ENCODE data around the gene SIKE1.

SIKE1 gene

GRCh38 chr1:114745291-114745690 is 35.2 kb downstream of the SIKE1 start:
- H3K79me2 ChIP-seq (ENCODE audit: low read length): peaks cover 100% of the 10 kb centered on the region
- H3K27me3 ChIP-seq (ENCODE audit: low read depth, low read length): no peaks in the 10 kb centered on the region
- no peak overlapping the region for H3K27ac ChIP-seq (ENCODE audit: low read length)
- no peak overlapping the region for H2AFZ ChIP-seq (ENCODE audit: low read depth, low read length)
- H4K20me1 ChIP-seq (ENCODE audit: insufficient read depth, low read length): peaks cover 75% of the 10 kb centered on the region
- H3K4me1 ChIP-seq (ENCODE audit: low read length): peaks cover 12% of the 10 kb centered on the region
- no peak for TF ChIP-seq EZH2phosphoT487 (IDR thresholded peaks at IDR 0.05; ENCODE audit: low read depth)
- TF ChIP-seq, protein P1, sequence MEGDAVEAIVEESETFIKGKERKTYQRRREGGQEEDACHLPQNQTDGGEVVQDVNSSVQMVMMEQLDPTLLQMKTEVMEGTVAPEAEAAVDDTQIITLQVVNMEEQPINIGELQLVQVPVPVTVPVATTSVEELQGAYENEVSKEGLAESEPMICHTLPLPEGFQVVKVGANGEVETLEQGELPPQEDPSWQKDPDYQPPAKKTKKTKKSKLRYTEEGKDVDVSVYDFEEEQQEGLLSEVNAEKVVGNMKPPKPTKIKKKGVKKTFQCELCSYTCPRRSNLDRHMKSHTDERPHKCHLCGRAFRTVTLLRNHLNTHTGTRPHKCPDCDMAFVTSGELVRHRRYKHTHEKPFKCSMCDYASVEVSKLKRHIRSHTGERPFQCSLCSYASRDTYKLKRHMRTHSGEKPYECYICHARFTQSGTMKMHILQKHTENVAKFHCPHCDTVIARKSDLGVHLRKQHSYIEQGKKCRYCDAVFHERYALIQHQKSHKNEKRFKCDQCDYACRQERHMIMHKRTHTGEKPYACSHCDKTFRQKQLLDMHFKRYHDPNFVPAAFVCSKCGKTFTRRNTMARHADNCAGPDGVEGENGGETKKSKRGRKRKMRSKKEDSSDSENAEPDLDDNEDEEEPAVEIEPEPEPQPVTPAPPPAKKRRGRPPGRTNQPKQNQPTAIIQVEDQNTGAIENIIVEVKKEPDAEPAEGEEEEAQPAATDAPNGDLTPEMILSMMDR (IDR thresholded peaks at IDR 0.05; ENCODE audit: low read depth, low read length): no peak
- peaks cover 61% of the 10 kb centered on the region for H3K36me3 ChIP-seq (replicated peaks; ENCODE audit: low read depth, low read length)
- H3K9me3 ChIP-seq (ENCODE audit: insufficient read depth, low read length): no peaks in the 10 kb centered on the region
- no peak overlapping the region for H3K9ac ChIP-seq (ENCODE audit: low read length)
- no peak overlapping the region for H3K4me2 ChIP-seq (ENCODE audit: low read length)
- H3K4me3 ChIP-seq (ENCODE audit: low read length): no peak overlapping the region

DNA sequence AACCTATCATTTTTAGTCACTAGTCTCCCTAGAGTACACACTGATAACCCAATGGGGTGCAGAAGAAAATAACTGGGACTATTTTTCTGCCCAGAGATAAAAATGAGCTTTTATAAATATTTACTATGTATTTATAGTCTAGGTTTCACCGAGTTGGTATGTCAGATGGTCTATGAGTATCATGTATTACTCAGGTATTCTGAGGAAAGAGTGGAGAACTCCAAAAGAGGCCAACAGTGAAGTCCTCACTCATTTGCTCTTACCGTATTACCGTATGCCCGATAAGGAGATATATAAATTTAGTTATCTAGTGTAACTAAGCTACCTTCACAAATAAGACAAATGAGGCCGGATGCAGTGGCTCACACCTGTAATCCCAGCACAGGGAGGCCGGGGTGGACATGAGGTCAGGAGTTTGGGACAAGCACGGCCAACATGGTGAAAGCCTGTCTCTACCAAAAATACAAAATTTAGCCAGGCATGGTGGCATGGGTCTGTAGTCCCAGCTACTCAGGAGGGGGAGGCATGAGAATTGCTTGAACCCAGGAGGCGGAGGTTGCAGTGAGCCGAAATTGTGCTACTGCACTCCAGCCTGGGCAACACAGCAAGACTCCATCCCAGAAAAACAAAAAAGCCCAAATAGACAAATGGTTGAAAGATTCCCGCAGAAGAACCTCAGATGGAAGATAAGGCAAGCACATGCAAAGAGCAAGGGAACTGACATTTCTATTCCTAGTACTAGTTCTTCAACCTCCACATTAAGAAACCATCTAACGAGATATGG is 38.3 kb downstream of the SIKE1 start:
- no peak overlapping the region for H2AFZ ChIP-seq (ENCODE audit: low read depth, low read length)
- H3K4me2 ChIP-seq (ENCODE audit: low read length): no peak overlapping the region
- H3K27ac ChIP-seq (ENCODE audit: low read length): no peak overlapping the region
- H3K9ac ChIP-seq (ENCODE audit: low read length): no peak overlapping the region
- H3K9me3 ChIP-seq (ENCODE audit: insufficient read depth, low read length): no peaks in the 10 kb centered on the region
- no peak overlapping the region for H3K4me3 ChIP-seq (ENCODE audit: low read length)
- TF ChIP-seq, protein P1 (IDR thresholded peaks at IDR 0.05; ENCODE audit: low read depth, low read length): no peak
- no peak for TF ChIP-seq EZH2phosphoT487 (IDR thresholded peaks at IDR 0.05; ENCODE audit: low read depth)
- H3K4me1 ChIP-seq (ENCODE audit: low read length): peaks cover 10% of the 10 kb centered on the region
- H3K36me3 ChIP-seq (replicated peaks; ENCODE audit: low read depth, low read length): peaks cover 46% of the 10 kb centered on the region
- H3K27me3 ChIP-seq (ENCODE audit: low read depth, low read length): no peaks in the 10 kb centered on the region
- peaks cover 57% of the 10 kb centered on the region for H4K20me1 ChIP-seq (ENCODE audit: insufficient read depth, low read length)
- peaks cover 84% of the 10 kb centered on the region for H3K79me2 ChIP-seq (ENCODE audit: low read length)

- peaks cover 47% of the 10 kb centered on the region for H3K36me3 ChIP-seq (replicated peaks; ENCODE audit: low read depth, low read length)
- TF ChIP-seq EZH2phosphoT487 (IDR thresholded peaks at IDR 0.05; ENCODE audit: low read depth): no peak
- TF ChIP-seq, protein P1 (IDR thresholded peaks at IDR 0.05; ENCODE audit: low read depth, low read length): no peak
- H3K4me3 ChIP-seq (ENCODE audit: low read length): no peak overlapping the region
- H3K27ac ChIP-seq (ENCODE audit: low read length): no peak overlapping the region
- H3K9me3 ChIP-seq (ENCODE audit: insufficient read depth, low read length): no peaks in the 10 kb centered on the region
- no peak overlapping the region for H3K9ac ChIP-seq (ENCODE audit: low read length)
- H3K79me2 ChIP-seq (ENCODE audit: low read length): peaks cover 70% of the 10 kb centered on the region
- H4K20me1 ChIP-seq (ENCODE audit: insufficient read depth, low read length): peaks cover 39% of the 10 kb centered on the region
- H3K27me3 ChIP-seq (ENCODE audit: low read depth, low read length): no peaks in the 10 kb centered on the region
- H3K4me1 ChIP-seq (ENCODE audit: low read length): no peaks in the 10 kb centered on the region
- H3K4me2 ChIP-seq (ENCODE audit: low read length): no peak overlapping the region
- H2AFZ ChIP-seq (ENCODE audit: low read depth, low read length): no peak overlapping the region
These were observed 40.2 kb downstream of the SIKE1 start for GRCh38 chr1:114740331-114740730.

- H3K27me3 ChIP-seq (ENCODE audit: low read depth, low read length): no peaks in the 10 kb centered on the region
- H2AFZ ChIP-seq (ENCODE audit: low read depth, low read length): no peak overlapping the region
- no peak overlapping the region for H3K4me2 ChIP-seq (ENCODE audit: low read length)
- no peak overlapping the region for H3K4me3 ChIP-seq (ENCODE audit: low read length)
- H4K20me1 ChIP-seq (ENCODE audit: insufficient read depth, low read length): peaks cover 19% of the 10 kb centered on the region
- peaks cover 41% of the 10 kb centered on the region for H3K79me2 ChIP-seq (ENCODE audit: low read length)
- H3K9me3 ChIP-seq (ENCODE audit: insufficient read depth, low read length): no peaks in the 10 kb centered on the region
- H3K9ac ChIP-seq (ENCODE audit: low read length): no peak overlapping the region
- no peaks in the 10 kb centered on the region for H3K4me1 ChIP-seq (ENCODE audit: low read length)
- H3K36me3 ChIP-seq (replicated peaks; ENCODE audit: low read depth, low read length): peaks cover 62% of the 10 kb centered on the region
- H3K27ac ChIP-seq (ENCODE audit: low read length): no peak overlapping the region
- TF ChIP-seq, protein P1 (IDR thresholded peaks at IDR 0.05; ENCODE audit: low read depth, low read length): no peak
- TF ChIP-seq EZH2phosphoT487 (IDR thresholded peaks at IDR 0.05; ENCODE audit: low read depth): no peak
These were observed 43.1 kb downstream of the SIKE1 start for GRCh38 chr1:114737314-114737849.
